Subcutaneous abdominal adipose tissue (tissue), 5 donors: ENCODE results near the gene CORO6.

ENCODE experiments used
- H3K27ac ChIP-seq: one replicate; pipeline ENCODE4 v1.7.0; 2013; ENCODE audit warnings: low read depth, mild to moderate bottlenecking, inconsistent platforms, low read length, moderate library complexity
- H3K27me3 ChIP-seq, 5 donors: one replicate each; pipeline ENCODE4 v1.7.0; 2013; ENCODE audit warnings: low read length in 5 of 5, inconsistent platforms in 1 of 5; ENCODE audit not compliant: control insufficient read depth in 5 of 5, insufficient read depth in 4 of 5
- H3K36me3 ChIP-seq, 5 donors: one replicate each; pipeline ENCODE4 v1.7.0; 2013; ENCODE audit warnings: low read length in 5 of 5; ENCODE audit not compliant: control insufficient read depth in 5 of 5, insufficient read depth in 5 of 5
- H3K4me1 ChIP-seq, 5 donors: one replicate each; pipeline ENCODE4 v1.7.0; 2013; ENCODE audit warnings: low read length in 5 of 5, mild to moderate bottlenecking in 3 of 5, moderate library complexity in 1 of 5; ENCODE audit not compliant: control insufficient read depth in 5 of 5, insufficient read depth in 5 of 5
- H3K4me3 ChIP-seq, 5 donors: one replicate each; pipeline ENCODE4 v1.7.0; 2013; ENCODE audit warnings: low read length in 5 of 5, low read depth in 1 of 5
- H3K9ac ChIP-seq, 5 donors: one replicate each; pipeline ENCODE4 v1.7.0; 2013; ENCODE audit warnings: low read length in 5 of 5, mild to moderate bottlenecking in 4 of 5, moderate library complexity in 3 of 5
- H3K9me3 ChIP-seq, 5 donors: one replicate each; pipeline ENCODE4 v1.7.0; 2013; ENCODE audit warnings: low read length in 5 of 5; ENCODE audit not compliant: control insufficient read depth in 5 of 5
- donor health status: healthy.
- donor health status: healthy.
- donor health status: healthy.
- donor health status: healthy.
- donor health status: healthy.

The CORO6 gene

DNA sequence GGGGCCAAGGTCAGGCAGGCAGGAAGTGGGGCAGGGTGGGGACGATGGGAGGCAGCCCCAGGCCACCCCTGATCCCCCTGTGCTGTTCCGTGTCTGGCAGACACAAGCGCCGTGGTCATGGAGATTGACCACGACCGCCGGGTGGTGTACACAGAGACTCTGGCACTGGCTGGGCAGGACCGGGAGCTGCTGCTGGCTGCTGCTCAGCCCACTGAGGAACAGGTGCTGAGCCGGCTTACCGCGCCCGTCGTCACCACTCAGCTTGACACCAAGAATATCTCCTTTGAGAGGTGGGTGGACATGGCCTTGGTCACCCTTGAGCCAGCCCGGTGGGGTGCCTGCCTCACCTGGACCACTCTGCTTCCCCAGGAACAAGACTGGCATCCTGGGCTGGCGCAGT is 13.7 kb downstream of the CORO6 start:
- peaks cover 0 to 6% (median 0%) of the 10 kb centered on the region in 5 donors for H3K36me3 ChIP-seq
- peaks cover 3 to 12% (median 8%) of the 10 kb centered on the region in 5 donors for H3K4me1 ChIP-seq
- no peak overlapping the region for H3K9ac ChIP-seq
- no peaks in the 10 kb centered on the region for H3K27me3 ChIP-seq
- H3K9me3 ChIP-seq, result no peaks in the 10 kb centered on the region
- H3K4me3 ChIP-seq, result no peak overlapping the region
- no peak overlapping the region for H3K27ac ChIP-seq

DNA sequence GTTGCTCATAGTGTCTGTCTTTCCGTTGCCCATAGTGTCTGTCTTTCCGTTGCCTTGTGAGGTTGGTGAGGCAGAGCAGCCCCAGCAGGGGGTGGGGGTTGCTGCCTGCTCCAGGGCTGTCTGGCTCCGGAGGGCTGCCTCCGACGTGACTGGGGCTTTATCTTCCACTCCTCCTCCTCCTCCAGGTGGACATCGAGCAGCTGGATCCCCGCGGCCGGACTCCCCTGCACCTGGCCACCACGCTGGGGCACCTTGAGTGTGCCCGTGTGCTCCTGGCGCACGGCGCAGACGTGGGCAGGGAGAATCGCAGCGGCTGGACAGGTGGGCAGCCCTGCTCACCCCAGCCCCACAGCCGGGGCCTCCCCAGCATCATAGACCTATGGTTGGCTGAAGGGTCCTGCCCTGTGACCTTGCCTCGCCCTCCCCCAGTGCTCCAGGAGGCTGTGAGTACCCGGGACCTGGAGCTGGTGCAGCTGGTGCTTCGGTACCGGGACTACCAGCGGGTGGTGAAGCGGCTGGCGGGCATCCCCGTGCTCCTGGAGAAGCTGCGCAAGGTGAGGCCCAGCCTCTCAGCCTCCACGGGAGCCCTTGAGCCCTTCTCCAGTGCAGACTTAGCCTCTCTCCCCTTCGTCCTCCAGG is 15.0 kb downstream of the CORO6 start:
- Histone ChIP-seq H3K4me3 (no peak overlapping the region), H3K36me3 (peaks cover 0 to 6% (median 0%) of the 10 kb centered on the region in 5 donors), H3K4me1 (no peaks in the 10 kb centered on the region), H3K9ac (no peak overlapping the region), H3K9me3 (no peaks in the 10 kb centered on the region), H3K27me3 (no peaks in the 10 kb centered on the region), H3K27ac (no peak overlapping the region)

DNA sequence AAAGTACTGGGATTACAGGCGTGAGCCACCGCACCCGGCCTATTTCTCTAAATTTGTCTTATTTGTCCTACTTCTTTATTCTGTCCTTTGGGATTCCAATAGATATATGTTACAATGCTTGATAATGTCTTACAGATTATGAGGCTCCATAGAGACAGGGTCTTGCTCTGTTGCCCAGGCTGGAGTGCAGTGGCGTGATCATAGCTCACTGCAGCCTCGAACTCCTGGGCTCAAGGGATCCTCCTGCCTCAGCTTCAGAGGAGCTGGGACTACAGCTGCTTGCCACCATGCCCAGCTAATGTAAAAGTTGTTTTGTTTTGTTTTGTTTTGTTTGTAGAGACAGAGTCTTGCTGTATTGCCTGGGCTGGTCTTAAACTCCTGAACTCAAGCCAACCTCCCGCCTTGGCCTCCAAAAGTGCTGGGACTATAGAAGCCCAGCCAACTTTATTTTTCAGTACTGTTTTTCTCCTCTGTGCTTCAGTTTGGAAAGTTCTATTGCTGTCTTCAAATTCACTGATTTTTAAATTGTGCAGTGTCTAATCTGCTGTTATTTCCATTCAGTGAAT is 19.5 kb downstream of the CORO6 start:
- Histone ChIP-seq H3K4me1 (no peaks in the 10 kb centered on the region), H3K27ac (no peak overlapping the region), H3K4me3 (no peak overlapping the region), H3K27me3 (no peaks in the 10 kb centered on the region), H3K9me3 (no peaks in the 10 kb centered on the region), H3K36me3 (no peaks in the 10 kb centered on the region), H3K9ac (no peak overlapping the region)

DNA sequence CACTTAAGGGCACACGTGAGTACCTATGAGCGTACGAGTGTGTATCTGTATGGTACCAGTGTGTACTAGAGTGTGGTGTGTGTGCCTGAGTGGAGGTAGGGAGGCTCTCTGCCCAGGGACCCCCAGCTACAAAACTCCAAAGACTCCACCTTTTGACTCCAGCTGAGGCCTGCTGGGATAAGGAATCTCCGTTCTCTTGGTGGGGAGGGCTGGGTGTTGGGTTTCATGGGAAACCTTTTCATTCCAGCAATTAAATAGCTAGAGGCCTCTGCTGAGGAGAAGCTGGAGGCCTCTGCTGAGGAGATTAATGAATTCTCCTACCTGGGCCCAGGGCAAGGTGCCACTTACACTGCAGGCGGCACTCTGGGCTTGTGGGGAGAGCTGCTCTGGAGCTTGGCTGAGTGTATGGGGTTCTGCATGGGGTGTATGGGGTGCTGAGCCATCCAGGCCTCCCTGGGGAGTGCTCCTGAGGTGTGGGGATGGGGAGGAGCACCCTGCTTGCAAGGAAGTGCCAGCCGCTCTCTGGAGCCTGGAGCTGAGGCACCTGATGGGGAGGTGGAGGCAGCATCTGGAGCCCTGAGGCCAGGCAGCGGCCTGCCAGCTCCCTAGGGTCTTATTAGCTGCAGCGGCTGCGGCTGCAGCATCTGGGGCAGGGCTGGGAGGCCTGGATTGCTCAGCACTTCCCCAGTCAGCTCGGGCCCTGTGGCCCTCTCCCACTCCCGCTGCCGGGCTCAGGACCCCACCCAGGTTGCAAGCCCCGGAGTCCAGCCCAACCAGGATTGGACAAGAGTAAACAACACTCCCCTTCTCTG is 25.1 kb downstream of the CORO6 start:
- no peak overlapping the region for H3K27ac ChIP-seq
- H3K4me1 ChIP-seq, result peaks cover 3 to 48% (median 40%) of the 10 kb centered on the region in 5 donors
- H3K9me3 ChIP-seq, result no peaks in the 10 kb centered on the region

DNA sequence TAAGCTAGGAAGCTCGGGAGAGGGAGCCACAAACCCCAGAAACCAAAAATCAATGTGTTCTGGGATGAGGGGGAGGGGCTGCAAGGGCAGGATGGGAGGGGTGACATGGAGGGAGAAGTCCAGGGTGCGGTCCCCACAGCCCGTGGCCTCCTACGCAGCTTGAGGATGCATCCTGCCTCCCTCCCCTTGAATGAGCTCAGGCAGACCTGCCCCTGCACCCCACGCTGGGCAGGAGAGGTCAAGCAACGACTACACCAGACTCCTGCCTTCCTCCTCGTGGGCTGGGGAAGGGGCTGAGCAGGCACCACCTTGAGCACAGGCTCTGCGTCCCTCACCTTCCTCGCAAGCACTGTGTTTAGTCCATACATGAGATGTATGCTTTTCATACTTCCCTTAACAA is 25.9 kb downstream of the CORO6 start:
- no peak overlapping the region for H3K4me3 ChIP-seq
- H3K27ac ChIP-seq, result no peak overlapping the region
- peaks cover 8 to 56% (median 48%) of the 10 kb centered on the region in 5 donors for H3K4me1 ChIP-seq
- no peak overlapping the region for H3K9ac ChIP-seq
- H3K36me3 ChIP-seq, result no peaks in the 10 kb centered on the region
- H3K27me3 ChIP-seq, result no peaks in the 10 kb centered on the region
- no peaks in the 10 kb centered on the region for H3K9me3 ChIP-seq

More for the DNA sequence above, 25.1 kb downstream of the CORO6 start:
- no peak overlapping the region for H3K4me3 ChIP-seq
- no peaks in the 10 kb centered on the region for H3K36me3 ChIP-seq
- H3K9ac ChIP-seq, result no peak overlapping the region
- H3K27me3 ChIP-seq, result no peaks in the 10 kb centered on the region

DNA sequence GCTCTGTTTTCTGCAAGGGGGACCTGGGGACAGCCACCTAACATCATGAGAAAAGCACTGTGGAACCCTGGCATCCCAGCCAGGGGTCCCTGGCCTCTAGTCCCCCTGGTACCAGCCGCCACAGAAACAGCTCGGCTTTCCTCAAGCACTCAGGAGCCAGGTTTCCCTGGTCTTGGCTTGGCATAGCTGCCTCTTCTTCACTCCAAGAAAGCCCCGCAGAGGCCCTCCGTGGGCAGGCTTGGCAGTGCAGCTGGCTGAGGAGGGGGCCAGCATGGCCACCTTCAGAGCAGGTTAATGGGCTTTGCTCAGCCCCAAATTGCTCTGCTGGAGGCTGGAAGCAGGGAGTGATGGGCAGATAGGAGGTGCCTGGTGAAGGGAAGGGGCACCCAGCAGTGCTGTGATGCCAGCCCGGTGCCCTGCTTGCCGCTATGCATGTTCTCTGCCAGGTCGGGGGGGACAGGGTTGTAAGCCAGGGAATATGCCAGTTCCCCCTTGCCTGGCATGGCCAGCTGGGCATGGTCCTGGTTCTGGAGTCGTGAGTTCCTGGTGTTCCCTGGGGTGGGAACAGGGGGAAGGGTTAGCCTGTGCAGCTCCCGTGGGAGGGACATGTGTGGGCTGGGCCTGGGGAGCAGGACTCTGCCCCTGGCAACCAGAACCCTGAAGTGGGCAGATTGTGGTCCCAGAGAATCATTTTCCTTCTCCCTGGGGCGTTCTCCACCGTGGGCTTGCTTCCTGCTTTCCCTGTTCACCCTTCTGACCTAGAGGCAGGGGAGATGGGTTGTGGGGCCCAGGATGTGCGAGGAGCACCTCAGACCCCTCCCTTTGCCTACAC is 26.6 kb downstream of the CORO6 start:
- Histone ChIP-seq H3K27ac (no peak overlapping the region), H3K4me3 (no peak overlapping the region), H3K27me3 (no peaks in the 10 kb centered on the region), H3K9ac (no peak overlapping the region), H3K36me3 (no peaks in the 10 kb centered on the region), H3K9me3 (no peaks in the 10 kb centered on the region), H3K4me1 (peaks cover 9 to 62% (median 54%) of the 10 kb centered on the region in 5 donors)

DNA sequence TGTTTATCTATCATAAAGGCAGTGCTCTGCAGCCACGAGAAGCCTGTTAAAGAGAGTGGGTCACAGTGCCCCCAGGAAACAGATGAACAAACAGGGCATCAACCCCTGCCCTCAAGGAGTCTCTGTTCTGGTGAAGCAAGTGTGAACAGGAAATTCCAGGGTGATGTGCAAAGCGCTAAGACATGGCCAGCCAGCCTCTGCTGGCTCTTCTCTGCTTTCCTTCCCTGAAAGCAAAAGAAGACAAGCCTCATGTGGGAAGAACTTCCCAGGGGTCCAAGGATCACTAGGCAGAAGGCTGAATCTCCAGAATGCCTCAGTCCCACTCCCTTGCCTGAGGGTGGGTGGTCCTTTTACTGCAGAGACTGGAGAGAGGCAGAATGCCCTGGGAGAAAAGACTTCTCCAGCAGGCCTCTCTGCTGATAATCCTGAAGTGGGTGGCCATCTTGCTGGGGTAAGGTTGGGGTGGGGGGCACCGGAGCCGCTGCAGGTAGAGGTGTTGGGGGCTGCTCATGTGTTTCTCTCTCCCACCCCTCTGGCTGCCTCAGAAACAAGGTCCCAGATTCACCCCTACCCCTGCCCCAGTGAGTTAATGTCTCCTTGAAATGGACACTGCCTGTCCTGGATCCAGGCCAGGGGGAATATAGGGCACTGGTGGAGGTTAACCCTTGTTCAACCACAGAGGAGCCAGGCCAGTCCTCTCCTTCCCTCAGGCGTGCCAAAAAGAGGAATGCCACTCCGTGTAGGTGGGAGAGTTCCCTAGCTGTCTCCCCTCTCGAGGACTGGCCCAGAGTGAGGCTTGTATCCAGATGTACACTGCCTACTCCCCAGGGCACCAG is 27.4 kb downstream of the CORO6 start:
- H3K36me3 ChIP-seq, result no peaks in the 10 kb centered on the region
- H3K27ac ChIP-seq, result no peak overlapping the region
- H3K4me3 ChIP-seq, result no peak overlapping the region
- H3K4me1 ChIP-seq, result peaks cover 9 to 71% (median 63%) of the 10 kb centered on the region in 5 donors
- H3K9me3 ChIP-seq, result no peaks in the 10 kb centered on the region
- H3K27me3 ChIP-seq, result no peaks in the 10 kb centered on the region
- H3K9ac ChIP-seq, result no peak overlapping the region

DNA sequence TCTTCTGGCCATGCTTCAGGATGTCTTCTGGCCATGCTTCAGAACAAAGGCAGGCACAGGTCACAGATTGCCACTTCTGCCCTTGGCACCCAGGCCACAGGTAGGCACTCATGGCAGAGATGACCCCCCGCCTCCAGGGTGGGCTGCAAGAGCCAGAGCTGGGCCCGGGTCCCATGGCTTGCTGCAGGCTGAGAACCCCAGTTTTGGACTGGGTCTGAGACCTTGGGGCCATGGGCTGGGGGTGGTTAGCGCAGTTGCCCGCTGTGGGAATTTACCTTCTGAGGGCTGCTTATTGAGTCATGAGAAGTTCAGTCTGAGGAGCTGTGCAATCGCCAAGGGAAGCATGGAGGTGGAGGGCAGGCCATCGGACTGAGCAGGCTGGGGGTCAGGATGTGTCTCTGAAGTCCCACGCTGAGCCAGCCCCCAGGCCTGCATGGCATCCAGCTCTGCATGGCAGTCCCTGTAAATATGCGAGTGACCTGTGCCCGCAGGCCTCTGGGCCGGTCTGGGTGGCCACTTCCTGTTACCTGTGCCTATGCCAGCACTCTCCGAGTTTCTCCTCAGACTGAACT is 28.1 kb downstream of the CORO6 start:
- peak overlapping the region in 1 of 5 donors; percentile 73 for H3K4me3 ChIP-seq
- peak overlapping the region in 1 of 5 donors; percentile 65 for H3K9ac ChIP-seq
- H3K9me3 ChIP-seq, result no peaks in the 10 kb centered on the region
- peaks cover 14 to 78% (median 70%) of the 10 kb centered on the region in 5 donors for H3K4me1 ChIP-seq
- H3K36me3 ChIP-seq, result no peaks in the 10 kb centered on the region
- no peak overlapping the region for H3K27ac ChIP-seq
- no peaks in the 10 kb centered on the region for H3K27me3 ChIP-seq
